C4-2B (cell line): Measurements from ENCODE around the gene HDGFL3.
"Not testable (repeated sequence)": the region's sequence is repeated elsewhere in the genome, so short reads cannot be mapped to it uniquely, and the experiment has no call there.

Experiments
- H3K27ac ChIP-seq: fragments of 450-650 bp; 2 replicates; pipeline ENCODE4 v1.5.1; 2017
- ZFX ChIP-seq: fragments of 450-650 bp; IDR thresholded peaks from 2 replicates; pipeline ENCODE4 v1.6.1; 2017
- TF ChIP-seq, protein P1 (sequence below): fragments of 450-650 bp; conservative IDR thresholded peaks from 2 replicates; pipeline ENCODE4 v1.5.1; 2017; ENCODE audit warnings: mild to moderate bottlenecking

HDGFL3 gene

DNA sequence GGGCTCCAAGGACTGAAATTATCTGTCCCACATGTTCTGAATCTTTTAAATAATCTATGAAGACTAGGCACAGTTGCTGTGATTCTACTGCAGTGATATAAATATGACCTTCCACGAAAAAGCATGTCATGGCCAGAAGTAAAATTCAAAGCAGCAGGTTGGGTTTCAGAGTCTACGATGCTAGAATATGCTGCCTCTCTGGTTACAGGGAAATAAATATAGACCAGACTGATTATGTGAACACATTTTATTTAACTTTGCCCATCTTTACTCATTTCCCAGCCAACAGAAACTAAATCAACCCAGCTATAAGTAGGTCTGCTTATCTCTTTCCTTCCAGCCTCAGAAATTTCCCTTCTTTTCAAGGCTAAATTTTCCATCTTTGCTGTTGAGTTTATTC is 120.0 kb downstream of the HDGFL3 start:
- no peak for TF ChIP-seq ZFX
- TF ChIP-seq, protein P1, sequence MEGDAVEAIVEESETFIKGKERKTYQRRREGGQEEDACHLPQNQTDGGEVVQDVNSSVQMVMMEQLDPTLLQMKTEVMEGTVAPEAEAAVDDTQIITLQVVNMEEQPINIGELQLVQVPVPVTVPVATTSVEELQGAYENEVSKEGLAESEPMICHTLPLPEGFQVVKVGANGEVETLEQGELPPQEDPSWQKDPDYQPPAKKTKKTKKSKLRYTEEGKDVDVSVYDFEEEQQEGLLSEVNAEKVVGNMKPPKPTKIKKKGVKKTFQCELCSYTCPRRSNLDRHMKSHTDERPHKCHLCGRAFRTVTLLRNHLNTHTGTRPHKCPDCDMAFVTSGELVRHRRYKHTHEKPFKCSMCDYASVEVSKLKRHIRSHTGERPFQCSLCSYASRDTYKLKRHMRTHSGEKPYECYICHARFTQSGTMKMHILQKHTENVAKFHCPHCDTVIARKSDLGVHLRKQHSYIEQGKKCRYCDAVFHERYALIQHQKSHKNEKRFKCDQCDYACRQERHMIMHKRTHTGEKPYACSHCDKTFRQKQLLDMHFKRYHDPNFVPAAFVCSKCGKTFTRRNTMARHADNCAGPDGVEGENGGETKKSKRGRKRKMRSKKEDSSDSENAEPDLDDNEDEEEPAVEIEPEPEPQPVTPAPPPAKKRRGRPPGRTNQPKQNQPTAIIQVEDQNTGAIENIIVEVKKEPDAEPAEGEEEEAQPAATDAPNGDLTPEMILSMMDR = no peak
- H3K27ac ChIP-seq = no peak overlapping the region

DNA sequence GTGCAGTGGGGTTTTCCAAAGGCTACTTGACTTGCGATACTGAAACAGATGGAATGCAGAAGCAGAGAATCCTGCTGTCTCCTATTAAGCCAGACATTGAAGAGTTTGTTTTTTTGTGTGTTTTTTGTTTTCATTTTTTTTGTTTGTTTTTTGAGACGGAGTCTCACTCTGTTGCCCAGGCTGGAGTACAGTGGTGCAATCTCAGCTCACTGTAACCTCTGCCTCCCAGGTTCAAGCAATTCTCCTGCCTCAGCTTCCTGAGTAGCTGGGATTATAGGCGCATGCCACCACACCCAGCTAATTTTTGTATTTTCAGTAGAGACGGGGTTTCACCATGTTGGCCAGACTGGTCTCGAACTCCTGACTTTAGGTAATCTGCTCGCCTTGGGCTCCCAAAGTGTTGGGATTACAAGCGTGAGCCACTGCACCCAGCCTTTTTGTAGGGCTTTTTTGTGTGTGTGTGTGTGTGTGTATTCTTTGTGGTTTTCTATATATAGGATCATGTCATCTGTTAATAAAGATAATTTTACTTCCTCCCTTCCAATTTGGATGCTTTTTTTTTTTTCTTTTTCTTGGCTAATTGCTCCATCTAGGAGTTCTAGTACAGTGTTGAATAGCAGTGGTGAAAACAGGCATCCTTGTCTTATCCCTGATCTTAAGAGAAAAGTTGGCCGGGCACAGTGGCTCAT is 121.6 kb downstream of the HDGFL3 start:
- H3K27ac ChIP-seq = not testable (repeated sequence)

DNA sequence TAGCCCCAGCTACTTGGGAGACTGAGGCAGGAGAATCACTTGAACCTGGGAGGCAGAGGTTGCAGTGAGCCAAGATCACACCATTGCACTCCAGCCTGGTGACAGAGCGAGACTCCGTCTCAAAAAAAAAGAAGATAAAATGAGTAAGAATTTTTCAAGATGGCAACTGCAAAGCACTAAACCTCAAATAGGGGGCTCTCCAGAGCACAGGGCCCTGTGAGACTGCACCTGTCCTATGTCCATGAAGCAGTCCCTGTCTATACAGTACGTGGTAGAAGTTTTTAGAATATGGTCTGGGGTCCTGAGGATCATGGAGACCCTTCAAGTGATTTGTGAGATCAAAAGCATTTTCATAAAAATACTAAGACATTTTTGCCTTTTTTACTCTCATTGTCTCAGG is 122.2 kb downstream of the HDGFL3 start:
- not testable (repeated sequence) for H3K27ac ChIP-seq

DNA sequence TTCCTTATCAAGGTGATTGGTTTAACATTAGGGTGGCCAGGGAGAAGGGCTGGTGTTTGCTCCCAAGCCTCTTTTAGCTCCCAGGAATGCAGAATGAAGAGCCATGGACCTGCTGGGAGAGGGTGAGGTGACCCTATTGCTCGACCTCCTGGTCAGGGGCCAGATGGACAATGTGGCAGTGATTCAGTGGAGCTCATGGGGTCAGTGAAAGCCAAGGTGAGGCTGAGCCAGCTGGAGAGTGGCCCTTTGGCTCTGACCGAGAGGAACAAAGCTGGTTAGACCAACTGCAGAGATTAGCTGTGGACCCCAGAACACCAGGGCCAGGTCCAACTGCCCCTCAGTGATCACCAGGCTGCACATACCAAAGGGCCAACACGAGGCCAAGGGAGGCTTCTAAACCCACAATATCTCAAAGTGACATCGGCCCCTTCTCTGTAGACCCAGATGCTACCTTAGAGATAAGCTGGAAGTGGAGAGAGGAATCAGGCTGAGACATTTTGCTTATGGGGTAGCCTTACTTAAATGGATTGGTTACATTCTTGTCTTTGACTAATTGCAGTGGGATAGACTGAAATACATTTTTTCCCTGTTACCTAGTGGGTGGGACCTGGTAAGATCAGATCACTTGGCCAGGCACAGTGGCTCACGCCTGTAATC is 124.8 kb downstream of the HDGFL3 start:
- H3K27ac ChIP-seq = no peak overlapping the region
- TF ChIP-seq, protein P1 = no peak
- TF ChIP-seq ZFX = no peak

DNA sequence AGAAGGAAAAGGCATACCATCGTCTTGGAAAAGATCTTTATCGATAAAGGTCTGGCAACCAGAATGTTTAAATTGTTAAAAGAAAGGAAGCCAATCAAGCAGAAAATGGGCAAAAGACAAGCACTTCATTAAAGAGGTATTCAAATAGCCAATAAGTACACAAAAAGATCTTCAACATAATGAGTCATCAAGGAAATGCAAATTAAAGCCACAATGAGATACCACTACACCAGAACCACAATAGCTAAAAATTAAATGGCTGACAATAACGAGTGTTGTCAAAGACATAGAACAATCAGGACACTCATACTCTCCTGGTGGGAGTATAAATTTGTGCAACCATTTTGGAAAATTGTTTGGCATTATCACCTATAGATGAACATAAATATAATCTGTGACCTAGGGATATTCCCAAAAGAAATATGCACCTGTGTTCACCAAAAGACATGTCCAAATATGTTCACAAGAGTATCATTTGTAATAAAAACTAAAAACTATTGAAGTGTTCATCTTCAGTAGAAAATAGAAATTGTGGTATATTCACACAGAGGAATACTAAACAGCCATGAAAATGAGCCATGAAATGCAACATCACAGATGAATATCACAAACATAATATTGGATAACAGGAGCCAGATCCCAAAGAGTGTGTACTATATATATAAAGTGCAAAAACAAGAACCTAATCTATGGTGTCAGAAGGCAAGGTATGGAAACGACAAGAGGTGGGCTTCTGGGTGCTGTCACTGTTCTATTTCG is 126.2 kb downstream of the HDGFL3 start:
- H3K27ac ChIP-seq = no peak overlapping the region
- TF ChIP-seq ZFX = no peak
- TF ChIP-seq, protein P1 = no peak

DNA sequence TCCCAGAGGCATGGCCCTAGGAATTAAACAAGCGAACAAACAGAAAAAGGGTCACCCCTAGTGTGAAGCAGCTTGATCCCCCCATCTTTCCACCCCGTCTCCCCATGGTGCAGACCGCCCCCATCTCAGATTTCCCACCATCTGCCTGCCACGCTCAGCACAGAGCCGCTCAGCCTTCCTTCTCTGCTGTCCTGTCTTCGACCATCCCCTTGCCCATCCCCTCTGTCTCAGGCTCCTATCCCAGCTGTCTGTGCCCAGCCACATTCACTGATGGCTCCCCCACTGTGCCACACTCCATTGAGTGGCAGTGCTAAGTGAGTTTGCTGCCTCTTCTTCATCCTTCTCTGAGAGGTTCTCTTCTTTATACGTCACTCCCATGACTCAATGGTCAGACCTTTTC is 128.9 kb downstream of the HDGFL3 start:
- TF ChIP-seq, protein P1 = no peak
- TF ChIP-seq ZFX = no peak
- no peak overlapping the region for H3K27ac ChIP-seq
